ENCODE results near the gene ITFG1.
"Not testable (repeated sequence)": the region's sequence is repeated elsewhere in the genome, so short reads cannot be mapped to it uniquely, and the experiment has no call there.

ITFG1 gene

GRCh38 chr16:47161464-47161863, 299.4 kb downstream of the ITFG1 start:
- in situ Hi-C loops (cut with HindIII; ENCODE audit: low sequenced_read_pairs): loop anchor here (25.0 kb wide), 1 partner anchor 701 kb away; no protein-coding TSS in a partner anchor

- in situ Hi-C loops (cut with HindIII; ENCODE audit: low sequenced_read_pairs): loop anchor here (25.0 kb wide), 1 partner anchor 702 kb away; no protein-coding TSS in a partner anchor
Measured at GRCh38 chr16:47160422-47160821, 300.4 kb downstream of the ITFG1 start.

- in situ Hi-C loops (cut with HindIII; ENCODE audit: low sequenced_read_pairs): loop anchor here (25.0 kb wide), 1 partner anchor 703 kb away; no protein-coding TSS in a partner anchor
Measured at GRCh38 chr16:47158992-47159391, 301.9 kb downstream of the ITFG1 start.

- in situ Hi-C loops (cut with HindIII; ENCODE audit: low sequenced_read_pairs): loop anchor here (25.0 kb wide), 1 partner anchor 706 kb away; no protein-coding TSS in a partner anchor
Measured at GRCh38 chr16:47156680-47157215, 304.1 kb downstream of the ITFG1 start.

- in situ Hi-C loops (cut with HindIII; ENCODE audit: low sequenced_read_pairs): loop anchor here (25.0 kb wide), 1 partner anchor 710 kb away; no protein-coding TSS in a partner anchor
Measured at GRCh38 chr16:47152501-47152900, 308.4 kb downstream of the ITFG1 start.

GRCh38 chr16:47150067-47150466, 310.8 kb downstream of the ITFG1 start:
- in situ Hi-C loops (cut with HindIII; ENCODE audit: low sequenced_read_pairs): loop anchor here (25.0 kb wide), 1 partner anchor 712 kb away; no protein-coding TSS in a partner anchor

GRCh38 chr16:47144559-47144877, 316.3 kb downstream of the ITFG1 start:
- in situ Hi-C loops (cut with HindIII; ENCODE audit: low sequenced_read_pairs): no loop called here

GRCh38 chr16:47143677-47144558, 316.9 kb downstream of the ITFG1 start, which contains the start of gene NETO2:
Gene NETO2, minus strand, starts transcription at chr16:47143945. Its CDS starts 333 bp downstream, at chr16:47143612.
- in situ Hi-C loops (cut with HindIII; ENCODE audit: low sequenced_read_pairs): no loop called here

- in situ Hi-C loops (cut with HindIII; ENCODE audit: low sequenced_read_pairs): no loop called here
Measured at GRCh38 chr16:47142821-47143676, 317.8 kb downstream of the ITFG1 start.

GRCh38 chr16:47142486-47142820, 318.4 kb downstream of the ITFG1 start:
- in situ Hi-C loops (cut with HindIII; ENCODE audit: low sequenced_read_pairs): no loop called here

GRCh38 chr16:47141773-47142485, 318.9 kb downstream of the ITFG1 start:
- in situ Hi-C loops (cut with HindIII; ENCODE audit: low sequenced_read_pairs): no loop called here

- in situ Hi-C loops (cut with HindIII; ENCODE audit: low sequenced_read_pairs): no loop called here
Measured at GRCh38 chr16:47140686-47141085, 320.2 kb downstream of the ITFG1 start.

GRCh38 chr16:47139561-47140185, 321.2 kb downstream of the ITFG1 start:
- in situ Hi-C loops (cut with HindIII; ENCODE audit: low sequenced_read_pairs): no loop called here

- in situ Hi-C loops (cut with HindIII; ENCODE audit: low sequenced_read_pairs): not testable (repeated sequence)
Measured at GRCh38 chr16:47137925-47138324, 322.9 kb downstream of the ITFG1 start.

- in situ Hi-C loops (cut with HindIII; ENCODE audit: low sequenced_read_pairs): no loop called here
Measured at GRCh38 chr16:47136099-47136842, 324.6 kb downstream of the ITFG1 start.

GRCh38 chr16:47134550-47134949, 326.3 kb downstream of the ITFG1 start:
- in situ Hi-C loops (cut with HindIII; ENCODE audit: low sequenced_read_pairs): no loop called here

- in situ Hi-C loops (cut with HindIII; ENCODE audit: low sequenced_read_pairs): no loop called here
Measured at GRCh38 chr16:47132308-47132707, 328.6 kb downstream of the ITFG1 start.

GRCh38 chr16:47129755-47130435, 331.0 kb downstream of the ITFG1 start:
- in situ Hi-C loops (cut with HindIII; ENCODE audit: low sequenced_read_pairs): no loop called here

GRCh38 chr16:47127541-47127940, 333.3 kb downstream of the ITFG1 start:
- in situ Hi-C loops (cut with HindIII; ENCODE audit: low sequenced_read_pairs): no loop called here
